NCI-H128 (cell line): ENCODE results near the gene DDAH1.
"Not testable (repeated sequence)": the region's sequence is repeated elsewhere in the genome, so short reads cannot be mapped to it uniquely, and the experiment has no call there.

Source experiments
- DNase-seq: peaks from one replicate; lab custom pipeline; 2025; ENCODE audit not compliant: unreplicated experiment; lab: John Stamatoyannopoulos, UW

DDAH1 gene

GRCh38 chr1:85465099-85465785 is at the start of gene DDAH1:
Gene DDAH1 (minus strand): TSS chr1:85465159. CDS start chr1:85465045, 114 bp downstream.
- peak; percentile 67 for DNase-seq

DNA sequence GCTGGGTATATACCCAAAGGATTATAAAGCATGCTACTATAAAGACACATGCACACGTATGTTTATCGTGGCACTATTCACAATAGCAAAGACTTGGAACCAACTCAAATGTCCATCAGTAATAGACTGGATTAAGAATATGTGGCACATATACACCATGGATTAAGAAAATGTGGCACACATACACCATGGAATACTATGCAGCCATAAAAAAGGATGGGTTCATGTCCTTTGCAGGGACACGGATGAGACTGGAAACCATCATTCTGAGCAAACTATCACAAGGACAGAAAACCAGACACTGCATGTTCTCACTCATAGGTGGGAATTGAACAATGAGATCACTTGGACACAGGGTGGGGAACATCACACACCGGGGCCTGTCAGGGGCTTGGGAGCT is 49.0 kb upstream of the DDAH1 start:
- not testable (repeated sequence) for DNase-seq

- no peak for DNase-seq
Observed at GRCh38 chr1:85504417-85504816, 39.5 kb upstream of the DDAH1 start.

DNA sequence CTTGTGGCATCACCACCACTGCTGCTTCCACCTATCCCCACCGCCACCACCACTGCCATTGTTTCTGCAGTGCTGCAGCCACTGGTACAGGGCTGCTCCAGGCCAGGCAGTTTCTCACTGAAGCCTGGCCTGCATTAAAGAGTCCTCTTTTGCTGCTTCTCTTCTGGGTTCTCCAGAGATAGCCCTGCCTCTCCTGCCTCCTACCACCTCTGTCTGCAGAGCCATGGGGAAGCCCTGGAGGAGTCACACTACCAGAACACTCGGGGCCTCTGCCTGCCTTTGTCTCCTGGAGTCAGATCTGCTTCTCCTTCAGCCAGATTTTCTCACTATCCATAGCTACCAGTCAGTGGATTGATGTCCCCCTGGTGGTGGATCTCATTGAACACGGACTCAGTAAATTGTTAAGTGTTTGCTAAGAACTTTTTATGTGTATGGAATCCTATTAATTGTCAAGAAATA is 37.7 kb upstream of the DDAH1 start:
- no peak for DNase-seq

- no peak for DNase-seq
Observed at GRCh38 chr1:85502171-85502570, 37.2 kb upstream of the DDAH1 start.

DNA sequence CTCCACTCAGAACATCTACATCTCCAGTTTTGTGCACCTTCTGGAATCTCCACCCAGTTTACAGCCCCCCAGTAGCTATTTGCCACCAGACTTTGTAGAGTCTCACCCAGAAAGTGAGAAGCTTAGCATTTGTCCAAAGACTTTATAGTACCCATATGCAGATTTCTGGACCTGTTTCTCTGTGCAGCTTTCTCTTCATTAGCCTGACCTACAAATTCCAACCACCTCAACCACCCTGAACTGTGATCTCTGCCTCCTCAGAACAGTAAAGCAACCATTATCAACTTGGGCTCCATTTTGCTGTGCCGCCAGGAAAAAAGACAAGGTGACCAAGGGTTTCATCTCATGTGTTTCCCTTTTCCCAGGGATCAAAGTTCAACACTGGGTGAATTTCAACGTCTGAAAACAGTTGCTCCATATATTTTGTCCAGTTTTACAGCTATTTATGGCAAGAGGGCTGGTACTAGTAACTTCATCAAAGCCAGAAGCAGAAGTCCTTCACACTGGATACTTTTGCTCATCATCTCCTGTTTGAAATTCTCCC is 36.5 kb upstream of the DDAH1 start:
- no peak for DNase-seq

- DNase-seq, result no peak
Observed at GRCh38 chr1:85496941-85497582, 32.1 kb upstream of the DDAH1 start.

DNA sequence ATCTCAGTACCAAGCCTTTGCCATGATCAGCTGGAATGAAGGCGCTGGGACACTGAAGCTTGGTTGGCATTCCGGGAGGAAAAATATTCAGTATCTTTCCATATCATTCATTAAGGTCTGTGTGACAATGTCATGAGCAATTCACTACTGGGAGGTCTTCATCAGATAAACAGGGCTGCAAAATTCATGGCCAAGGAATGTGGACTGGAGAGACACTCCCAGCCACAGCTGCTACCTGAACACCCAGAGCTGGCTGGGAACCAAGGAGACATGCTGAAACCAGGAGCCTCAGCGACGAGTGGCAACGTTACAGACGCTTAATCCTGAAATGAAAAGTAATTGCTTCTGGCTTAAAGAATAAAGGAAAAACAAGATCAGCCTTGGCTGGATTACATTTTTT is 30.6 kb upstream of the DDAH1 start:
- DNase-seq, result no peak

DNA sequence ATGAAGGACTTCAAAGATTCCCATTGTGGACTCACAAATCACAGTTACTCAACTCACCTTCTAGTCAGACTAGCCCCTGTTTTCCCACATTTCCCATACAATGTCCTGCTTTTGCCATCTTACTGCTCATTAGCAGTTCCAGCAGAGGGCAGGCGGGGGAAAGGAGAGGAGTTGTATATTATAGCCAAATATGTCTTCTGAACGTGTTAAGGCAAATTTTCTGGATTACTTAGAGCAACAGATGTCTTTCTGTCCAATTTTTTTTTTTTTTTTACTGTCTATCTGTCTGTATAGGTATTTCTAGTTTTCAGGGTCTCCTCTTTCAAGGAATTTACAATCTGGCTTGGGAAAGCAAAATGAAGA is 29.9 kb upstream of the DDAH1 start:
- DNase-seq, result no peak

DNA sequence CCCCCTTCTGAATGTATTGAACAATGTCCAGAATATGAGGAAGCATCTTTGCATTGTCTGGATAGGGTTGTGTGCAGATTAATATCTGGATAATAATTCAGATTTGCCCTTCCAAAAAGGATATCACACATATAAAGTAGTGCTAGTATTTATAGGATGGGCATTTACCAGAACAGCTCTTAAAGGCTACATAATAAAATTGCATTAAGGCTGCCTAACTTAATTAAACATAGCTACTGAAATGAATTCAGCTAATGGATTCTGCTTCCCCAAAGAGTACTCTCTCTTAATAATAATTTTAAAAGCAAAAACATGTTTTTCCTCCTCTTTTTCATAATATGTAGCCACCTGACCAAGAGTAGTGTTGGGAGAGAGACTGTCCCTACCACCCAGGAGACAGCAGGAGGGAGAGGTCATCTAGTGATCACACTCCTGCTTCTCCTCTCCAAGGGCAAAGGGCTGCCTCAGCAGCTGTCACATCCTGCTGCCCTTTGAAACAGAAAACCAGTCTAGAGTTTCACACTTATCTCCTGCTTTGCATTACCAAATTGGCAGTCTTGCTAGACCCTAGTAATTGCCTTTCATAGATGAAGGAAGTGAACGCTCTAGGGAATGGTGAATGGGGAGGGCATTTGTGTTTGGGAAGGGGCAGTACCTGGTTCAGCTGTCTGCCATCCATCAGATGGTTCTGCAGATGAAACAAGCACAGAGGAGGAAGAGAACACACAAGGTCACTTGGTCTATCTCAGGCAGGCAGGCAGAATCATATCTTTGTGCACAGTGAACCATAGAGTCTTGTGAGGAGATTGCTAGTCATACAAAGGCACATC is 29.3 kb upstream of the DDAH1 start:
- no peak for DNase-seq

GRCh38 chr1:85490270-85490985 is 25.5 kb upstream of the DDAH1 start:
- DNase-seq, result no peak

DNA sequence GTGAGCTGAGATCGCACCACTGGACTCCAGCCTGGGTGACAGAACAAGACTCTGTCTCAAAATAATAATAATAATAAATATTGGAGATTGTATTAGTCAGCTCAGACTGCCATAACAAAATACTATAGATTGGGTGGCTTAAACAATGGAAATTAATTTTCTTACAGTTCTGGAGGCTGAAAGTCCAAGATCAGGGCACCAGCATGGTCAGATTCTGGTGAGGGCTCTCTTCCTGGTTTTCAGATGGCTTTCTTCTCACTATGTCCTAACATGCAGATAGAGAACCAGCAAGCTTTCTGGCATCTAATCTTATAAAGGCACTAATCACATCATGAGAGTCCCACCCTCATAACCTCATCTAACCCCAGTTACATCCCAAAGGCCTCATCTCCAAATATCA is 23.2 kb upstream of the DDAH1 start:
- no peak for DNase-seq

- no peak for DNase-seq
Observed at GRCh38 chr1:85485516-85485915, 20.6 kb upstream of the DDAH1 start.

- DNase-seq, result no peak
Observed at GRCh38 chr1:85484716-85485115, 19.8 kb upstream of the DDAH1 start.

DNA sequence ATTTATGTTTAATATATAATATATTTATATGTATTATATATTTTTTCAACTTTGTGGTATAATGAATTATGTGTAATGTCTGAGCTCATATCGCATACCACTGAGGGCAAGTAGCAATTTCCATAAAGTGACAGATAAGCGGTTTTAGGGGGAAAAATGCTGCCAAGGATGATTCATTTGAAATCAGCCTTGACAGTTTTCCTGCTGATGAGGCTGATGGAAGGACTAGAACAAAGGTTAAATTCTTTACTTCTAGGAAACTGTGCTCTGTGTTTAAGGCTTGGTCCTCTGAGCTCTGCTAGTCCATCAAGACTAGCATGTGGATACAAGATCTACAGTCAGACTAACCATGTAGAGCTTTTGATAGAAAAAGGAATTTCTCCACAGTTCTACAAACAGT is 19.3 kb upstream of the DDAH1 start:
- no peak for DNase-seq

GRCh38 chr1:85481688-85482087 is 16.7 kb upstream of the DDAH1 start:
- DNase-seq, result no peak

- no peak for DNase-seq
Observed at GRCh38 chr1:85480566-85480965, 15.6 kb upstream of the DDAH1 start.

DNA sequence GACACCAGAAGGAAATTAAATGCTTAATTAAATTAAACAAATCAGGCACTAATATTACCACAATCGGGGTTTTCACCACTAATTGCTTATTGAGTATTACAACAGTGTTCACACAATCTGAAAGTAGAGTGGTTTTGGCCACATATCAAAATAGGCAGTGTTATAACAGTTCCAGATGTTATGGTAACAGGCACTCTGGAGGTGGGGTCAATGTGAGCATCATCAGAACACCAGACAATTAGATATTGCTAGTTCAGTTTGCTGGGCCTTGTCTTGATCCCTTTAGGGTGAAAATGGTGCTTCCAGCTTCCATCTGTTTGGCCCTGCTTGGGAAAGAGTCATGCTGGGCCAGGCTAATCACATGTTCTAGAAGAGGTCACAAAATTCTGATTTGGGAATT is 14.5 kb upstream of the DDAH1 start:
- no peak for DNase-seq

GRCh38 chr1:85478366-85478765 is 13.4 kb upstream of the DDAH1 start:
- no peak for DNase-seq

DNA sequence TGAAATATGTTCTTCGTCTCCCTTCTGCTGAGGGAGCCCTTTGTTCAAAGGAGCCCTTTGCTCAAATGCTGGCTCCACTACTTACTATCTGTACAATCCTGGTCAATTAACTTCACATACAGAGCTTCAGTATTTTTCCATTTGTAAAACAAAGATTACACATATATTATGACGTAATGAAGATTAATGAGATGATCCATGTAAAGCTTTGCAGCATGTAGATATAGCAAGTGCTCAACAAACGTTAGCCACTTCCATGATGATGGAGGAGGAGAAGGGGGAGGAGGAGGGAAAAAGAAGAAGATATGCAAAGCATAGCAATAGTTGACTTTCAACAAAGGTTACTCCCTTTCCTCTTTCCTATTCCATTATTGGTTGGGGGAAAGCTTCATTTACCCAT is 10.1 kb upstream of the DDAH1 start:
- no peak for DNase-seq

GRCh38 chr1:85473390-85473789 is 8.4 kb upstream of the DDAH1 start:
- no peak for DNase-seq
